ENCODE measurements around the gene SLF2. TPM values are rescaled to one million over a fixed set of nuclear protein-coding genes. Genes with fewer than 3 reads are reported as not detected.

The SLF2 gene
- total and polyA plus RNA-seq, 2 of the 8 experiments (the other 6 are each of a cell fraction or from before 2014, with no cell fraction given): 5.5 to 20.9 TPM

DNA sequence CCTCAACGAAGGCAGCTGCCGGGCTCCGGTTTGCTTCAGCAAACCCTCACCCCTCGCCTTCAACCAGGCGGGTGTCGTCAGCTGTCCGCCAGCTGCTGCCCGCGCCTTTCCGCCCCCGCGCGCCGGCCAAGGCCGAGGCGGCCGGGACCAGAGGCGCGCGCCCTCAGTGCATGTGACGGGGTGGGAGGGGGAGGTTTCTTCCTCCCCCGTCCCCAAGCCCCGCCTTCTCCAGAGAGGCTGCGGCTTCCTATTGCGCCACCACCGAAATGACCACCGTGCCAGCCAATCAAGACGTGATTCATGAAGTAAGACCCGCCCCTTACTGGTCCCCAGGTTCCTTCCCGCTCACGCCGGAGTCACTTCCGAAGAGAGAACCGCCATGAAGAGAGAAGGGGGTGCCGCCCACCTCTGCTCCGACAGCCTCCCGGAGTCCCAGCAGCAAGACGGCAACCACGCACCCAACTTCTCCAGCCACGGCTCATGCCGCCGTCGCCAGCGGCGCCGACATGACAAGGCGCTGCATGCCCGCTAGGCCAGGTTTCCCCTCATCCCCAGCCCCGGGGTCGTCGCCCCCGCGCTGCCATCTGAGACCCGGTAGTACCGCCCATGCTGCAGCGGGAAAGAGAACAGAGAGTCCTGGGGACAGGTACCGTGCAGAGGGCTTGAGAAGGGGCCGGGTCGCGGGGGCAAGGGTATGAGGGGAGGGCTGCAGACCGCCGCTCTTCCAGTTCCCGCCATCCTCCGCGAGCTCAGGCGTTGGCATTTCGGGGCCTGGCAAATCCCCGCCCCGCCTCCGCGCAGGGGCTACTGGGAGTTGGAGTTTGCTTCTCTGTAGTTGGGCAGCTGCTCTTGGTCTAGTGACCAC, at the start of gene SLF2 (continued):
- TF ChIP-seq SP4 (IDR thresholded peaks at IDR 0.05; ENCODE audit: low read length): no peak
- TF ChIP-seq SP2 (IDR thresholded peaks at IDR 0.05; ENCODE audit: low read length): peak; percentile 54; the same call in 1 of the 2 replicates
- TF ChIP-seq MAX (IDR thresholded peaks at IDR 0.05): peak; percentile 90
- peak; percentile 44; the same call in 1 of the 2 replicates for TF ChIP-seq POLR2AphosphoS5 (IDR thresholded peaks at IDR 0.05; ENCODE audit: low read depth, low read length)
- no peak for TF ChIP-seq CBX8 (IDR thresholded peaks at IDR 0.05; ENCODE audit: borderline replicate concordance, low read depth, low read length)
- TF ChIP-seq SRF (IDR thresholded peaks at IDR 0.05; ENCODE audit: low read depth, low read length): no peak
- TF ChIP-seq CREB1 (IDR thresholded peaks at IDR 0.05): peak; percentile 8; the same call in 1 of the 2 replicates
- no peak for TF ChIP-seq POU5F1 (IDR thresholded peaks at IDR 0.05; ENCODE audit: low read depth, low read length)
- TF ChIP-seq HDAC6 (IDR thresholded peaks at IDR 0.05; ENCODE audit: low read depth, low read length): no peak
- TF ChIP-seq NRF1 (IDR thresholded peaks at IDR 0.05; ENCODE audit: low read depth, low read length): no peak
- peak; percentile 55 for TF ChIP-seq TAF7 (optimal IDR thresholded peaks at IDR 0.05; ENCODE audit: borderline replicate concordance, low read depth, low read length)
- TF ChIP-seq JUN (IDR thresholded peaks at IDR 0.05; ENCODE audit: low read depth, low read length): no peak
- no peak for TF ChIP-seq EP300 (IDR thresholded peaks at IDR 0.05; ENCODE audit: borderline replicate concordance in 1 of 2, low read depth in 2 of 2, low read length in 2 of 2)
- TF ChIP-seq RNF2 (IDR thresholded peaks at IDR 0.05; ENCODE audit: borderline replicate concordance, low read depth, low read length, missing control alignments, poor library complexity, severe bottlenecking): no peak
- TF ChIP-seq YY1 (IDR thresholded peaks at IDR 0.05; ENCODE audit: low read depth, low read length): no peak; the same call in 1 of the 2 replicates
- no peak for TF ChIP-seq RXRA (IDR thresholded peaks at IDR 0.05; ENCODE audit: insufficient read depth, low read depth, low read length)
- TF ChIP-seq FOSL1 (IDR thresholded peaks at IDR 0.05; ENCODE audit: insufficient read depth, low read depth, low read length): no peak
- no peak; the same call in 1 of the 2 replicates for TF ChIP-seq TEAD4 (IDR thresholded peaks at IDR 0.05; ENCODE audit: low read depth, low read length)
- no peak for TF ChIP-seq BRCA1 (IDR thresholded peaks at IDR 0.05; ENCODE audit: low read depth, low read length)
- TF ChIP-seq BACH1 (IDR thresholded peaks at IDR 0.05; ENCODE audit: low read length): no peak
- no peak for TF ChIP-seq ZNF274 (IDR thresholded peaks at IDR 0.05; ENCODE audit: borderline replicate concordance, extremely low read depth, low read length)
- peak; percentile 76 for TF ChIP-seq KDM4A (IDR thresholded peaks at IDR 0.05; ENCODE audit: low read depth, low read length, severe bottlenecking)
- peak; percentile 13 for TF ChIP-seq SAP30 (IDR thresholded peaks at IDR 0.05; ENCODE audit: insufficient read depth, insufficient replicate concordance, low read length)
- no peak for TF ChIP-seq RFX5 (IDR thresholded peaks at IDR 0.05; ENCODE audit: borderline replicate concordance, low read depth, low read length)
- no peak for TF ChIP-seq SIRT6 (IDR thresholded peaks at IDR 0.05; ENCODE audit: low read length)
